ENCODE data around the gene GRK3. TPM values are rescaled to one million over a fixed set of nuclear protein-coding genes. Genes with fewer than 3 reads are reported as not detected.
"Not testable (repeated sequence)": the region's sequence is repeated elsewhere in the genome, so short reads cannot be mapped to it uniquely, and the experiment has no call there.

The GRK3 gene
- total RNA-seq: 30.1 and 31.4 TPM in 2 replicates

GRCh38 chr22:25564320-25564978, at the start of gene GRK3:
GRK3 (plus strand) TSS chr22:25564675; CDS start chr22:25565041, 366 bp downstream.
- Mint-ChIP-seq H3K4me3 (peak within 1 kb of the TSS; percentile 96), H3K27me3 (no peaks in the 10 kb centered on the region), H3K27ac (peak within 1 kb of the TSS; percentile 95), H3K36me3 (ENCODE audit: low read depth) (peaks cover 4% of the 10 kb centered on the region), H3K9me3 (peaks cover 4% of the 10 kb centered on the region), H3K4me1 (peaks cover 62% of the 10 kb centered on the region)
- intact Hi-C loops (cut with micrococcal nuclease): no loop called here
- DNase-seq: peak; percentile 93

GRCh38 chr22:25518000-25518663, 46.3 kb upstream of the GRK3 start:
- no peak overlapping the region for H3K4me3 Mint-ChIP-seq
- H3K36me3 Mint-ChIP-seq (ENCODE audit: low read depth): peaks cover 12% of the 10 kb centered on the region
- H3K9me3 Mint-ChIP-seq: peaks cover 13% of the 10 kb centered on the region
- H3K4me1 Mint-ChIP-seq: no peaks in the 10 kb centered on the region
- H3K27ac Mint-ChIP-seq: no peak overlapping the region
- H3K27me3 Mint-ChIP-seq: peaks cover 2% of the 10 kb centered on the region
- intact Hi-C loops (cut with micrococcal nuclease): no loop called here
- no peak for DNase-seq

GRCh38 chr22:25525376-25525775, 39.1 kb upstream of the GRK3 start:
- no peak overlapping the region for H3K27ac Mint-ChIP-seq
- no peak overlapping the region for H3K4me3 Mint-ChIP-seq
- intact Hi-C loops (cut with micrococcal nuclease): no loop called here
- no peak for DNase-seq
- peaks cover 2% of the 10 kb centered on the region for H3K4me1 Mint-ChIP-seq
- H3K27me3 Mint-ChIP-seq: no peaks in the 10 kb centered on the region
- H3K9me3 Mint-ChIP-seq: peaks cover 31% of the 10 kb centered on the region
- H3K36me3 Mint-ChIP-seq (ENCODE audit: low read depth): peaks cover 19% of the 10 kb centered on the region

GRCh38 chr22:25525804-25526584, 38.5 kb upstream of the GRK3 start:
- DNase-seq; H3K27me3 Mint-ChIP-seq; intact Hi-C loops (cut with micrococcal nuclease); H3K4me3 Mint-ChIP-seq; H3K27ac Mint-ChIP-seq; H3K4me1 Mint-ChIP-seq: not testable (repeated sequence)
- peaks cover 20% of the 10 kb centered on the region for H3K36me3 Mint-ChIP-seq (ENCODE audit: low read depth)
- peaks cover 36% of the 10 kb centered on the region for H3K9me3 Mint-ChIP-seq

- H3K27ac Mint-ChIP-seq; H3K4me1 Mint-ChIP-seq; H3K4me3 Mint-ChIP-seq; H3K27me3 Mint-ChIP-seq; DNase-seq; intact Hi-C loops (cut with micrococcal nuclease): not testable (repeated sequence)
- Mint-ChIP-seq H3K9me3 (peaks cover 34% of the 10 kb centered on the region), H3K36me3 (ENCODE audit: low read depth) (peaks cover 16% of the 10 kb centered on the region)
These were observed 37.5 kb upstream of the GRK3 start for GRCh38 chr22:25527016-25527415.

- H3K27me3 Mint-ChIP-seq; intact Hi-C loops (cut with micrococcal nuclease); DNase-seq; H3K4me1 Mint-ChIP-seq; H3K4me3 Mint-ChIP-seq; H3K27ac Mint-ChIP-seq: not testable (repeated sequence)
- H3K36me3 Mint-ChIP-seq (ENCODE audit: low read depth): peaks cover 13% of the 10 kb centered on the region
- peaks cover 28% of the 10 kb centered on the region for H3K9me3 Mint-ChIP-seq
These were observed 36.4 kb upstream of the GRK3 start for GRCh38 chr22:25528068-25528467.

GRCh38 chr22:25529059-25529458, 35.4 kb upstream of the GRK3 start:
- H3K4me1 Mint-ChIP-seq; H3K27ac Mint-ChIP-seq; H3K4me3 Mint-ChIP-seq; intact Hi-C loops (cut with micrococcal nuclease); H3K27me3 Mint-ChIP-seq; DNase-seq: not testable (repeated sequence)
- Mint-ChIP-seq H3K36me3 (ENCODE audit: low read depth) (peaks cover 13% of the 10 kb centered on the region), H3K9me3 (peaks cover 28% of the 10 kb centered on the region)

- Mint-ChIP-seq H3K9me3 (peaks cover 32% of the 10 kb centered on the region), H3K36me3 (ENCODE audit: low read depth) (peaks cover 13% of the 10 kb centered on the region)
- H3K4me1 Mint-ChIP-seq; DNase-seq; H3K27ac Mint-ChIP-seq; intact Hi-C loops (cut with micrococcal nuclease); H3K4me3 Mint-ChIP-seq; H3K27me3 Mint-ChIP-seq: not testable (repeated sequence)
These were observed 34.8 kb upstream of the GRK3 start for GRCh38 chr22:25529541-25530137.

- H3K4me1 Mint-ChIP-seq; H3K36me3 Mint-ChIP-seq (ENCODE audit: low read depth); DNase-seq; intact Hi-C loops (cut with micrococcal nuclease); H3K4me3 Mint-ChIP-seq: not testable (repeated sequence)
- Mint-ChIP-seq H3K27me3 (peaks cover 14% of the 10 kb centered on the region), H3K9me3 (peaks cover 32% of the 10 kb centered on the region), H3K27ac (peak overlapping the region; percentile 64)
These were observed 32.8 kb upstream of the GRK3 start for GRCh38 chr22:25531677-25532076.

- peaks cover 24% of the 10 kb centered on the region for H3K9me3 Mint-ChIP-seq
- peaks cover 7% of the 10 kb centered on the region for H3K36me3 Mint-ChIP-seq (ENCODE audit: low read depth)
- H3K27ac Mint-ChIP-seq: no peak overlapping the region
- intact Hi-C loops (cut with micrococcal nuclease): no loop called here
- H3K4me3 Mint-ChIP-seq: no peak overlapping the region
- peaks cover 16% of the 10 kb centered on the region for H3K27me3 Mint-ChIP-seq
- peaks cover 3% of the 10 kb centered on the region for H3K4me1 Mint-ChIP-seq
- DNase-seq: no peak
These were observed 29.8 kb upstream of the GRK3 start for GRCh38 chr22:25534724-25535123.

GRCh38 chr22:25536589-25536988, 27.9 kb upstream of the GRK3 start:
- H3K4me1 Mint-ChIP-seq: no peaks in the 10 kb centered on the region
- DNase-seq: no peak
- intact Hi-C loops (cut with micrococcal nuclease): no loop called here
- H3K9me3 Mint-ChIP-seq: peaks cover 17% of the 10 kb centered on the region
- H3K27me3 Mint-ChIP-seq: peaks cover 9% of the 10 kb centered on the region
- H3K27ac Mint-ChIP-seq: no peak overlapping the region
- H3K36me3 Mint-ChIP-seq (ENCODE audit: low read depth): peaks cover 2% of the 10 kb centered on the region
- no peak overlapping the region for H3K4me3 Mint-ChIP-seq

- peaks cover 11% of the 10 kb centered on the region for H3K4me1 Mint-ChIP-seq
- intact Hi-C loops (cut with micrococcal nuclease): no loop called here
- H3K27ac Mint-ChIP-seq: no peak overlapping the region
- peaks cover 3% of the 10 kb centered on the region for H3K36me3 Mint-ChIP-seq (ENCODE audit: low read depth)
- DNase-seq: no peak
- peaks cover 2% of the 10 kb centered on the region for H3K27me3 Mint-ChIP-seq
- H3K9me3 Mint-ChIP-seq: peaks cover 5% of the 10 kb centered on the region
- no peak overlapping the region for H3K4me3 Mint-ChIP-seq
These were observed 24.1 kb upstream of the GRK3 start for GRCh38 chr22:25540166-25540907.

GRCh38 chr22:25540908-25541660, 23.4 kb upstream of the GRK3 start:
- intact Hi-C loops (cut with micrococcal nuclease): no loop called here
- Mint-ChIP-seq H3K27me3 (peaks cover 2% of the 10 kb centered on the region), H3K4me1 (peaks cover 15% of the 10 kb centered on the region), H3K36me3 (ENCODE audit: low read depth) (peaks cover 3% of the 10 kb centered on the region), H3K4me3 (no peak overlapping the region), H3K9me3 (peaks cover 3% of the 10 kb centered on the region), H3K27ac (no peak overlapping the region)
- no peak for DNase-seq

All from activated CD4-positive, alpha-beta T cell treated with anti-CD3 and anti-CD28 coated beads, Interleukin-2, amount 10 ng/mL, durations not matched to agents 24 days and 14 days (primary cell).